Right lobe of liver (tissue), 4 donors: ENCODE data around the gene RDH11.

ENCODE experiments used
- POLR2A ChIP-seq: fragments of 450-650 bp; IDR thresholded peaks from one replicate; pipeline ENCODE4 v1.6.1; 2017; ENCODE audit warnings: antibody characterized with exemption, mild to moderate bottlenecking
- TF ChIP-seq, protein P1 (sequence below), 4 donors: fragments of 200-600 bp in 3 of 4; fragments of 450-650 bp in 1 of 4; IDR thresholded peaks; one replicate each; pipeline versions ENCODE4 v1.5.1 to v1.8.0; 2016 to 2022; ENCODE audit warnings: antibody characterized with exemption in 4 of 4, mild to moderate bottlenecking in 2 of 4
- donor health status: DM: no; HTN: no; CAD: no.
- donor health status: DM: no; HTN: no; CAD: no.
- donor health status: DM: no; HTN: yes; CAD: no.

DNA sequence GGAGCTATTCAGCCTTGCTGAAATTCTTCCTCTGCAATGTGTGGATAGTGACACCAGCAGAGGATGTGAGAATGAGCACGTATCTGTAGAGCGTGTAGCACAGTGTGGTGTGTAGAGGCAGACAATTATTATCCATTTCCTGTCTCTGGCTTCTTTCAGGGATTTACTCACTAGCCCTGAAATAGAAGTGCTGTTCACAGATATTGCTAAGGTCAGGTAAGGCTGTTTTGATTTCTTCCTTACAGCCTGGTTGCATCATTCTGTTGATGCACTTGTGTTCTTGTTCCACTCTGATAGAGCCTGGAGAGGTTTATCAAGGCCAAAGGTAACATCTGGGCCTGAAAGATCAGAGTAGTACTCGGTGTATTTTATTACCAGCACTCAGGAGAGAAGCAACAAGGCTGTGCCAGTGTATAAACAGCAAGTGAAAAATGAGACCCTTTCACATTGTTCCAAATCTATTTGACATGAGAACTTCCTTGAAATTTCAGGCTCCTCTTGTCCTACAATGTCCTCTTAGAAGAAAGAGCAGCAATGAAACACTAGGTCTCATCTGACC lies 59.1 kb downstream of the RDH11 start:
- TF ChIP-seq, protein P1, sequence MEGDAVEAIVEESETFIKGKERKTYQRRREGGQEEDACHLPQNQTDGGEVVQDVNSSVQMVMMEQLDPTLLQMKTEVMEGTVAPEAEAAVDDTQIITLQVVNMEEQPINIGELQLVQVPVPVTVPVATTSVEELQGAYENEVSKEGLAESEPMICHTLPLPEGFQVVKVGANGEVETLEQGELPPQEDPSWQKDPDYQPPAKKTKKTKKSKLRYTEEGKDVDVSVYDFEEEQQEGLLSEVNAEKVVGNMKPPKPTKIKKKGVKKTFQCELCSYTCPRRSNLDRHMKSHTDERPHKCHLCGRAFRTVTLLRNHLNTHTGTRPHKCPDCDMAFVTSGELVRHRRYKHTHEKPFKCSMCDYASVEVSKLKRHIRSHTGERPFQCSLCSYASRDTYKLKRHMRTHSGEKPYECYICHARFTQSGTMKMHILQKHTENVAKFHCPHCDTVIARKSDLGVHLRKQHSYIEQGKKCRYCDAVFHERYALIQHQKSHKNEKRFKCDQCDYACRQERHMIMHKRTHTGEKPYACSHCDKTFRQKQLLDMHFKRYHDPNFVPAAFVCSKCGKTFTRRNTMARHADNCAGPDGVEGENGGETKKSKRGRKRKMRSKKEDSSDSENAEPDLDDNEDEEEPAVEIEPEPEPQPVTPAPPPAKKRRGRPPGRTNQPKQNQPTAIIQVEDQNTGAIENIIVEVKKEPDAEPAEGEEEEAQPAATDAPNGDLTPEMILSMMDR (IDR thresholded peaks at IDR 0.05), result no peak
- TF ChIP-seq POLR2A, result no peak
